HG02571 (cell line): Measurements from ENCODE around the gene SDHB.

Experiments used
- ATAC-seq: cut with Tn5 transposase; IDR thresholded peaks from one replicate; pipeline ENCODE4 v1.9.1; 2021; ENCODE audit warnings: mild to moderate bottlenecking, moderate library complexity; ENCODE audit not compliant: unreplicated experiment

The SDHB gene

GRCh38 chr1:16989676-16990391 is 64.0 kb downstream of the SDHB start:
- ATAC-seq = no peak

DNA sequence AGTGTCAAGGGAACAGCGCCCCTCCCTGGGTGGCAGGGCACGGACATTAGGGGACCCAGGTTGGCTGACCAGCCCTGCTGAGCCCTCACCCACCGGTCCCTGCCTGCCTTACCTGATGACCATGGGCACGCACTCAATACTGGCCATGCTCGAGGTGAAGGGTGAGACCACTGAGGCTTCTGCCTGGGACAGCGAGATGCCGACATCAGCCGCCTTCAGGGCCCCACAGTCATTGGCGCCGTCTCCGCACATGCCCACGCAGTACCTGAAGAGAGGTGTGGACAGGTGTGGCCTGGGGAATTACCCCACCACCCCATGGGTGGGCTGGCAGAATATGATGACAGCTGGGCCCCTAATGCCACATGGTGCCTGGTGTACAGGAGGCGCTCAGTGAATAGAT is 65.6 kb downstream of the SDHB start:
- ATAC-seq = no peak

DNA sequence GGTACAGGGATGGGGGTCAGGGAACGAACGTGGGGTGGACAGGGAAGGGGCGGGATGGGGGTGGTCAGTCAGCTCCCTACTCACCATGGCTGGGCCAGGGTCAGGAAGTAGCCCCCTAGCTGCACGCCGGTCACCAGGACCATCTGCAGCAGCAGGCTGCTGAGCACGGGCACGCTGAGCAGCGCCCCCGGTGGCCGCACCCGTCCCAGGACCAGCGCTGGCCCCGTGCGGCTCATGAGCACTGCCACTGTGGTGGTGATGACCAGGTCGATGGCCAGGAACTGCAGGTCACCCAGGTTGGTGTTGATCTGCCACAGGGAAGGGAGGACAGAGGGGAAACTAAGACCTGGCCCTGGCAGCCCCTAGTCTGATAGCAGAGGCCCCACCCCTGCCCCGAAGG is 66.9 kb downstream of the SDHB start:
- ATAC-seq = no peak

- ATAC-seq = no peak
Measured at GRCh38 chr1:16986560-16986959, 67.3 kb downstream of the SDHB start.

GRCh38 chr1:16986113-16986512 is 67.7 kb downstream of the SDHB start:
- ATAC-seq = no peak

- ATAC-seq = no peak
Measured at GRCh38 chr1:16984717-16985116, 69.1 kb downstream of the SDHB start.

DNA sequence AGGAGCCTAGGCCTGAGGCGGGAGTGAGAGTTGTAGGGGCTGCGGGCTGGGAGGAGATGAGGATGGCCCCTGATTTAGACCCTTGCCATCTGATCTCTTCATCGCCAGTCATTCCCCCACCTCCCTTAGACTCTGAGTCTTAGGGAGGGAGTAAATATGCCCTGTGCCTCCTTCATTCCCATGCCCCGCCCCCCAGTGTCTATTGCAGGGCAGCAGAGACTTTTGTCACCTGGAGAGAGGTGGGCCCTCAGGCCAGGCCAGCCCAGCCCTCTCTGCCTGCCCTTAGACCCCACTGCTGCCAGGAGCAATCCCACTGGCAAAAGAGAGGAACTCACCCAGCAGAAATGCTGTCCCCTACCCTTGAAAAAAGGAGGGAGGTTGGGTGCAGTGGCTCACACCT is 70.2 kb downstream of the SDHB start:
- no peak for ATAC-seq

GRCh38 chr1:16982902-16983301 is 70.9 kb downstream of the SDHB start:
- no peak for ATAC-seq

DNA sequence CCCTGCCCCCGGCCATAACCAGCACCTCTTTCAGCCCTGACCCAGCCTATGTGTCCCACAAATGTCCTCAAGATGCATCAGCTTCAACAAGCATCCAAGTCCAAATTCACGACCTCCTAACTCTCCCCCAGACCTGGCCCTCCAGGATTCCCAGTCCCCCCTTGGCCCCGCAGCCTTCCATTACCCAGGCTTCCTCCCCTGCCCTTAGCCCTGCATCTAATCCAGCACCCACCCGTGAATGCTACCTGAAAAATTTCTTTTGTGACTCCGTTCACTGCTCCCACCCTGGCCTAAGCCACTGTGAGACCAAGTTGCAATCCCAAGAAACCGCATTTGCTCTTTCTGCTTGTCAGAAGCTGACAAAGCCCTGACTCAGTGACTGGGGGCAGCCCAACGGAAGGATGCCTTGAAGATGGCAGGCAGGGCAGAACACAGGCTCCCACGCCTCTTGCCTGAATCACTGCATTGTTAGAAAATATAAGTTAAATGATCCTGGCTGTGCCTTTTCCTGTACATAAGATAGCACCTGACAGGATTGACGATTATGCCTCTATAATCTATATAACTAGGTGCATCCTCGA is 72.5 kb downstream of the SDHB start:
- ATAC-seq = no peak

DNA sequence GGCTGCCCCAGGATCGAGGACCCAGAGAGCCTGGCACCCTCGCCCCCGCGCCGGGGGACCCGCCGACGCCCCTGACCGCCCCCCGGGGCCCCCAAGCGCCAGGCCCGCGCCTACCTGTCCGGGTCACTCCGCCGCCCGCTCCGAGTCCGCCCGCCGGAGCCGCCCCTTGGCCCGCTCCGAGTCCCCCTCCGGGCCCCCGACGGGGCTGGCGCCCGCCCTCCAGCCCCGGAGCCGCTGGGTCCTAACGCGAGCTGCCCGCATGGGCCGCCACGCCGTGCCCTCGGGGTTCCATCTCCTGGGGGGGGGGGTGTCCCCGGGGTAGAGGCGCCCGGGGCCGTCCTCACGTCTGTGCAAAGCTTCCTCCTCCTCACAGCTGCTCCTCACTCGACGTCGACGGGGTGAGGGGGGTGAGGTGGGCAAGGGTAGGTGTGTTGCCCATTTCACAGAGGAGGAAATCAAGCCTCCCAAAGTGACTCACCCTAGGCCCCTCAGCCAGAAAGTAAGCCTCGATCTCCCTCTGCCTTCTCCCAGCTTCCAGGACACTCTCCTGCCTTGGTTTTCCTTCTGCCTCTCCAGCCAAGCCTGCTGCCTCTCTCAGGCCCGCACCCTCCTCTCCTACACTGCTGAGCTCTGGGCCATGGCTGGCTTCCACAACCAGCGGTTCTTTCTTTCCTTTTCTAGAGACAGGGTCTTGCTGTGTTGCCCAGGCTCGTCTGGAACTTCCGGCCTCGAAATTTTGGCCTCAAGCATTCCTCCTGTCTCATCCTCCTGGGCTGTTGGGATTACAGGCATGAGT is 73.2 kb downstream of the SDHB start, which contains the start of gene MFAP2:
Gene MFAP2 (minus strand): TSS at position 148 of the 796 bp plus-strand sequence. CDS start 2,347 bp downstream, outside the sequence.
- no peak for ATAC-seq

- no peak for ATAC-seq
Measured at GRCh38 chr1:16979475-16980327, 74.1 kb downstream of the SDHB start.

GRCh38 chr1:16978567-16979474 is 75.0 kb downstream of the SDHB start:
- ATAC-seq = no peak

DNA sequence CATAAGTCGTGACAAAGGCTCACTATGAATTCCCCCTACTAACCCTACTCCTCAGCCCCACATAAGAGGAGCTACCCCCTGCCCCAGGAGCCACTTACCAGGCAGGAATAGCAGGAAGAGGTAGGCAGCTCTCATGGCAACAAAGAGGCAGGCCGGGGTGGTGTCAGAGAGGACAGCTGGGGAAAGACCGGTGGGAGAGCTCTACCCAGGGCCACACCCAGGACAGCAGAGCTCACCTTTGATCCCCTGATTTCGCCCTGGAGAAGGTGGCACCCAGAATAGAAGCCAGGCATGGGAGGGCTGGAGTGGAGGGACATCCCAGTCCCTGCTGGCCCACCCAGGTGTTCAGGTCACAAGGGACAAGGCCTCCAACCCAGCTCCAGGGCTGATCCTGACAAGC is 75.7 kb downstream of the SDHB start:
- no peak for ATAC-seq

DNA sequence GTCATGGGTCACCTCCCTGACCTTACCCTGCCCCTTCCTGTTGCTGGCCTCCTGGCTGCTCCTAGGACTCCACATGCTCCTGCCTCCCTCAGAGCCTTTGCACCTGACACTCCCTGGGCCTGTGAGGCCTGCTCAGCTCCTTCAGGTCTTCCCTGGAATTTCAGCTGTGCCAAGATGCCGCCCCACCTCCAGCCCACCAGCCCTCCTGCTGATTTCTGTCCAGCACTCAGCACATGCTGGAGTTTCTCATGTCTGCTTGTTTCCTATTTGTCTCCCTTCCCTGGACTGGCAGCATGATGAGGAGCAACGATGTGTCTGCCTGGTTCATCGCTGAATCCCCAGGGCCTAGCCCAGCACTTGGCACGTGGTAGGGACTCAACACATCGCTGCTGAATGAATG is 76.5 kb downstream of the SDHB start:
- no peak for ATAC-seq

DNA sequence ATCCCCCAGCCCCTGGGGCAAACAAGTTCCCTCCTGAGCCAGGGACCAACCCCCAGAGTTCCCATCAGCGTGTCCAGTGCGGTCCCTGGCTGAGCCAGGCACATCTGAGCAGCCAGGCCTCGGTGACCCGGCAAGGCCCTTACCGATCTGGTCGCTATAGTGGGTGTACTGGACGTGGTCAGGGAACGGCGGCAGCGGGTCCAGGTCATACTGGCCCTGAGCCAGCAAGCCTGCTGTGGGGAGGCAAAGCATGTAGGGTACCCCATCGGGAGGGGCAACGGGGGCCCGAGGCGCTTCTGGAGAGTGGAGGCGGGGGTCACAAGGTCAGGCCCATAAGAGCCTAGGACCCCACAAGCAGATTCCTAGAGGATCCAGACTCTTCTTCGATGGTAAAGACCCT is 76.9 kb downstream of the SDHB start:
- no peak for ATAC-seq

DNA sequence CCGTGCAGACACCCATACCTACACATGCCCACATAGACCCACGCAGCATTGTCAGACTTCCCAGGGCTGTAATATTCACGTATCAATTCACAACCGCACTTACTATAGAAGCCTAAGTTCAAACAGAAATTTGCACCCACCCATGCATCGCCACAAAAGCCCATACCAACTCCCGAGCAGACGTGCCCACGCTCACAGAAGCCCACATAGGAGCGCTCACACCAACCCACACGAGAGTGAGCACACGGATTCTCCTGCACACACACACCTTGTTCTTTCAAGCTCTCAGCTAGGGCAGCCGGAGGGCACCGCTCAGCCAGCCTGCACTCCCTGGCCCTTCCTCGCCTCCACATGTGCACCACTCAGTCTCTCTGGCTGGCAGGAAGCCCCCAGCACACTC is 78.0 kb downstream of the SDHB start:
- ATAC-seq = no peak

DNA sequence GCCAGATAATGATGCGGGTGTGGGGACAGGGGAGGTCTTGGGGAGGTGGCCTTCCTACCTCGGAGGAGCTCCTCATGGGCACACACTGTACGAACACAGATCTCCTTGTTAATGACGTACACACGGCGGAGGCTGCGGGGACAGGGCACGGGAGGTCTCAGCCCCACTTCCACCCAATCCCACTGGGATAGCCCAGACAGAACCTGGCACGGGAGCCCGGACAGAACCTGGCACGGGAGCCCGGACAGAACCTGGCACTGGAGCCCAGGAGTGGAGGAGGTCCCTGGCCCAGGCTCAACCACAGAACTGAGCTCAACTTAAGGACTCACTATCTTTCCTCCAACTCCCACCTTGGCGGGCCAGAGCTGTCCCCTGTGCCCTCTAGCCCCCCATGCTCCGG is 78.6 kb downstream of the SDHB start:
- no peak for ATAC-seq

DNA sequence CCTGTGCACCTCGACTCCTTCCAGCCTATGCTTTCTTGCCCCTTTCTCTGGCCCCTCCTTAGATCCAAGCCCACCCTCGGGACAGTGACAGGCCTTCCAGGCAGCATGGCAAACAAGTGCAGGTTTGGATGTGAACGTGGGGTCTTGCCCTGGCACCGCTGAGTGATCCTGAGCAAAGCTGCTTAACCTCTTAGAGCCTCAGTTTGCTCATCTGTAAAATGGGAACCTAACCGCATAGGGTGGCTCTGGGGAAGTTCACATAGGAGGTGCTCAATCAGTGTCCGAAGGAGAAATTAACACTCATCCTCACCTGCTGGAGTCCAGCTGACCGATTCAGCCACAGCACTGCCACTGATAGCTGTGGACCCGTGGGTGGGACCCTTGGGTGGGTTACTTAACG is 80.6 kb downstream of the SDHB start:
- ATAC-seq = no peak

- ATAC-seq = no peak
Measured at GRCh38 chr1:16972189-16972895, 81.5 kb downstream of the SDHB start.
